ENCODE measurements around the gene CEBPZ. TPM values are rescaled to one million over a fixed set of nuclear protein-coding genes. Genes with fewer than 3 reads are reported as not detected.
"Not testable (repeated sequence)": the region's sequence is repeated elsewhere in the genome, so short reads cannot be mapped to it uniquely, and the experiment has no call there.

CEBPZ gene
- total and polyA plus RNA-seq, 3 experiments from 2014 or later = 31.1 to 104 (median 100) TPM

DNA sequence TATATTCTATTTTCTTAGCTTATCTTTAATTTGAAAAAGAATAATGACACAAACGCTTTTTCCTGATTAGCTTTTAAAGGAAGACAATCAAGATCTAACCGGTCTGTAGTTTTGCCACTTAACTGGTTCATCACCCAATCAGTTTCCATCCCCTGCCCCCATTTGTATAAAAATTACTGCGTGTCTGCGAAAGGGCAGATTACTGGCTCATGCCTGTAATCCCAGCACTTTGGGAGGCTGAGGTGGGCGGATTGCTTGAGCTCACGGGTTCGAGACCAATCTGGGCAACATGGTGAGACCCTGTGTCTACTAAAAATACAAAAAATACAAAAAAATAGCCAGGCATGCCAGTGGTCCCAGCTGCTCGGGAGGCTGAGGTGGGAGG, 32.7 kb downstream of the CEBPZ start:
- Mint-ChIP-seq H3K4me1 (peaks cover 40 to 57% (median 49%) of the 10 kb centered on the region in 3 donors), H3K27me3 (no peaks in the 10 kb centered on the region), H3K36me3 (peaks cover 7 to 46% (median 11%) of the 10 kb centered on the region in 3 donors), H3K27ac (peak overlapping the region in 4 of 8 donors; percentile 10 to 61 (median 36)), H3K9me3 (peaks cover 0 to 2% (median 0%) of the 10 kb centered on the region in 5 donors), H3K4me3 (peak overlapping the region in 6 of 7 donors; percentile 12 to 97 (median 56))
- Histone ChIP-seq H3K27me3 (ENCODE audit: insufficient read depth, low read length, poor library complexity, severe bottlenecking) (no peaks in the 10 kb centered on the region), H3K36me3 (ENCODE audit: insufficient read depth, low read length) (peaks cover 4% of the 10 kb centered on the region), H3K4me1 (ENCODE audit: insufficient read depth, low read length) (peaks cover 29% of the 10 kb centered on the region), H3K4me3 (ENCODE audit: low read length) (no peak overlapping the region), H3K9me3 (ENCODE audit: low read length) (no peaks in the 10 kb centered on the region), H3K27ac (ENCODE audit: low read depth, low read length) (no peak overlapping the region)
- CTCF ChIA-PET = interaction anchor here (0.6 to 1.2 kb wide), 2 partner anchors 8 to 43 kb away, joined by 3 read pairs; no protein-coding TSS in a partner anchor
- POLR2A ChIA-PET = interaction anchor here (0.6 to 1.3 kb wide), 2 partner anchors 33 to 44 kb away, joined by 4 to 5 read pairs; partner anchors contain the start of genes CEBPZ and NDUFAF7
- no peak for DNase-seq

- H3K4me1 ChIP-seq (ENCODE audit: insufficient read depth, low read length) = peaks cover 26% of the 10 kb centered on the region
- ChIA-PET POLR2A (interaction anchor here (0.6 to 1.3 kb wide), 2 partner anchors 35 to 39 kb away, joined by 3 to 6 read pairs; partner anchors contain the start of genes CEBPZ and NDUFAF7), CTCF (interaction anchor here (1.0 to 1.3 kb wide), 3 partner anchors 20 to 35 kb away, joined by 4 to 5 read pairs (median 5); partner anchors contain the start of genes CEBPZ and NDUFAF7)
- Mint-ChIP-seq H3K36me3 (peaks cover 0 to 27% (median 0%) of the 10 kb centered on the region in 3 donors), H3K4me1 (peaks cover 35 to 45% (median 41%) of the 10 kb centered on the region in 3 donors), H3K27me3 (peaks cover 0 to 2% of the 10 kb centered on the region in 2 donors), H3K27ac (peak within 1 kb of the TSS; percentile 78 to 100 (median 98)), H3K4me3 (peak within 1 kb of the TSS; percentile 89 to 99 (median 95)), H3K9me3 (no peaks in the 10 kb centered on the region)
- peak within 1 kb of the TSS; percentile 82 for H3K4me3 ChIP-seq (ENCODE audit: low read length)
- H3K27me3 ChIP-seq (ENCODE audit: insufficient read depth, low read length, poor library complexity, severe bottlenecking) = no peaks in the 10 kb centered on the region
- H3K9me3 ChIP-seq (ENCODE audit: low read length) = no peaks in the 10 kb centered on the region
- no peaks in the 10 kb centered on the region for H3K36me3 ChIP-seq (ENCODE audit: insufficient read depth, low read length)
- peak; percentile 86 to 95 (median 89) for DNase-seq
- H3K27ac ChIP-seq (ENCODE audit: low read depth, low read length) = peak within 1 kb of the TSS; percentile 82
Observed at GRCh38 chr2:37196320-37197195, 34.8 kb downstream of the CEBPZ start, which contains the start of gene CEBPZOS. Gene CEBPZOS, plus strand, starts transcription at chr2:37196496. Its CDS starts 3,209 bp downstream, at chr2:37199705.

DNA sequence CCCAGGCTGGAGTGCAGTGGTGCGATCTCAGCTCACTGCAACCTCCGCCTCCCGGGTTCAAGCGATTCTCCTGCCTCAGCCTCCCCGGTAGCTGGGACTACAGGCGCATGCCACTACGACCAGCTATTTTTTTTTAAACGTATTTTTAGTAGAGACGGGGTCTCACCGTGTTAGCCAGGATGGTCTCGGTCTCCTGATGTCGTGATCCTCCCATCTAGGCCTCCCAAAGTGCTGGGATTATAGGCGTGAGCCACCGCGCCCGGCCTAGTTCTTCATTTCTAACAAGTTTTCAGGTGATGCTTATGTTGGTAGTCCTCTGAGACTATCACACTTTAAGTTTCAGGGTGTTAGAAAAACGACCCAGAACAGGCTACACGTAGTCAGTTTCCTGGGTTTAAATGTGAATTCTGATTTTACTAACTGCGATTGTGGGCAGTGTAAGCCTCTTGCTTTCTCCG, 35.5 kb downstream of the CEBPZ start:
- peak overlapping the region; percentile 89 to 99 (median 95) for H3K4me3 Mint-ChIP-seq
- H3K4me3 ChIP-seq (ENCODE audit: low read length) = peak overlapping the region; percentile 82
- H3K9me3 ChIP-seq (ENCODE audit: low read length); POLR2A ChIA-PET; DNase-seq; H3K27me3 ChIP-seq (ENCODE audit: insufficient read depth, low read length, poor library complexity, severe bottlenecking); CTCF ChIA-PET; H3K9me3 Mint-ChIP-seq; H3K27me3 Mint-ChIP-seq; H3K36me3 ChIP-seq (ENCODE audit: insufficient read depth, low read length): not testable (repeated sequence)
- peak overlapping the region; percentile 82 for H3K27ac ChIP-seq (ENCODE audit: low read depth, low read length)
- peaks cover 26% of the 10 kb centered on the region for H3K4me1 ChIP-seq (ENCODE audit: insufficient read depth, low read length)
- H3K4me1 Mint-ChIP-seq = peaks cover 32 to 38% (median 34%) of the 10 kb centered on the region in 3 donors
- H3K36me3 Mint-ChIP-seq = peaks cover 0 to 22% (median 0%) of the 10 kb centered on the region in 3 donors
- H3K27ac Mint-ChIP-seq = peak overlapping the region; percentile 78 to 100 (median 98)

GRCh38 chr2:37192551-37192950, 38.8 kb downstream of the CEBPZ start:
- Histone ChIP-seq H3K27me3 (ENCODE audit: insufficient read depth, low read length, poor library complexity, severe bottlenecking) (no peaks in the 10 kb centered on the region), H3K9me3 (ENCODE audit: low read length) (no peaks in the 10 kb centered on the region), H3K36me3 (ENCODE audit: insufficient read depth, low read length) (no peaks in the 10 kb centered on the region), H3K4me1 (ENCODE audit: insufficient read depth, low read length) (peaks cover 7% of the 10 kb centered on the region), H3K27ac (ENCODE audit: low read depth, low read length) (no peak overlapping the region), H3K4me3 (ENCODE audit: low read length) (no peak overlapping the region)
- CTCF ChIA-PET = no interaction called here
- POLR2A ChIA-PET = no interaction called here
- H3K4me3 Mint-ChIP-seq = peak overlapping the region in 1 of 7 donors; percentile 7
- H3K36me3 Mint-ChIP-seq = peaks cover 0 to 9% (median 0%) of the 10 kb centered on the region in 3 donors
- peaks cover 12 to 14% (median 13%) of the 10 kb centered on the region in 3 donors for H3K4me1 Mint-ChIP-seq
- peaks cover 2 to 4% of the 10 kb centered on the region in 2 donors for H3K27me3 Mint-ChIP-seq
- H3K27ac Mint-ChIP-seq = no peak overlapping the region
- H3K9me3 Mint-ChIP-seq = no peaks in the 10 kb centered on the region
- DNase-seq = no peak

DNA sequence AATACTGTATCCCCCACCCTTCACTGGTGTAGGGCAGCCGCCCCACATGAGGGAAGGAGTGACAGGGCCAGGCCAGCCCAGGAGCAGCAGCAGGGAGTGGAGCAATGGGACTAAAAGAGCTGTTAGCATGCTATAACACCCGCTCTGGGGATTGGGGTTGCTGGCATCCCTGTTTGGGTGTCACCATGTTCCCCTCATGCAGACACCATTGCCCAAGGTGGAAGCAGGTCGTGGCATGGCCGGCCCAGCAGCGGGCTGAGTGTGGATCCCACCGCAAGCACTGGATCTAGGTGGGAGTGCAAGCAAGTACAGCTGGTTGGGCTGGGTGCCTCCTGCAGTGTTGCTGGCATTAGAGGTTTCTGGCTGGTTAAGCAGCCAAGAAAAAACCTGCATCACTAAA, 39.6 kb downstream of the CEBPZ start:
- Mint-ChIP-seq H3K36me3 (peaks cover 0 to 6% (median 0%) of the 10 kb centered on the region in 3 donors), H3K27ac (no peak overlapping the region), H3K27me3 (peaks cover 2 to 8% of the 10 kb centered on the region in 2 donors), H3K4me1 (peaks cover 4 to 7% (median 6%) of the 10 kb centered on the region in 3 donors), H3K4me3 (no peak overlapping the region), H3K9me3 (no peaks in the 10 kb centered on the region)
- Histone ChIP-seq H3K27me3 (ENCODE audit: insufficient read depth, low read length, poor library complexity, severe bottlenecking) (no peaks in the 10 kb centered on the region), H3K4me3 (ENCODE audit: low read length) (no peak overlapping the region), H3K4me1 (ENCODE audit: insufficient read depth, low read length) (no peaks in the 10 kb centered on the region), H3K36me3 (ENCODE audit: insufficient read depth, low read length) (no peaks in the 10 kb centered on the region), H3K27ac (ENCODE audit: low read depth, low read length) (no peak overlapping the region), H3K9me3 (ENCODE audit: low read length) (no peaks in the 10 kb centered on the region)
- CTCF ChIA-PET = no interaction called here
- DNase-seq = no peak
- POLR2A ChIA-PET = no interaction called here

DNA sequence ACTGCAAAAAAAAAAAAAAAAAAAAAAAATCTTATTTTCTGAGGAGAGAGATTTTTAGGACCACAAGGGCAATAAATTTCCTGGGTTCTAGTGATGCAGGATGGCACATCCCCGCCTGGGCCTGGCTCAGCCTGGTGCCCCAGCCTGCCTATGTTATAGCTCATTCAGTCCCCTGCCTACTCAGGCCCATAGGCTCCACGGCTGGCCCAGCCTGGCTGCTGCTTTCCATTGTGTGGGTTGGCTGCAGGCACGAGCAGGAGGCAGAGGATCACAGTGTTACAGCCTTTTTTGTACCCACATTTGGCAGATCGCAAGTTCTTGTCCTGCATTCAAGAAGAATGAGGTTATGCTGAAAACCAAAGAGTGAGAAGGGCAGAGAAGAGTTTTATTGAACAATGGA, 40.1 kb downstream of the CEBPZ start:
- H3K36me3 ChIP-seq (ENCODE audit: insufficient read depth, low read length) = no peaks in the 10 kb centered on the region
- H3K27me3 ChIP-seq (ENCODE audit: insufficient read depth, low read length, poor library complexity, severe bottlenecking) = no peaks in the 10 kb centered on the region
- no peak overlapping the region for H3K27ac ChIP-seq (ENCODE audit: low read depth, low read length)
- H3K4me3 ChIP-seq (ENCODE audit: low read length) = no peak overlapping the region
- CTCF ChIA-PET = interaction anchor here (1.1 kb wide), 1 partner anchor 10 kb away, joined by 3 read pairs; no protein-coding TSS in a partner anchor
- POLR2A ChIA-PET = no interaction called here
- Mint-ChIP-seq H3K4me1 (peaks cover 1 to 3% (median 3%) of the 10 kb centered on the region in 3 donors), H3K27ac (no peak overlapping the region), H3K4me3 (no peak overlapping the region), H3K27me3 (peaks cover 7 to 10% of the 10 kb centered on the region in 2 donors), H3K9me3 (no peaks in the 10 kb centered on the region), H3K36me3 (peaks cover 0 to 2% (median 0%) of the 10 kb centered on the region in 3 donors)
- DNase-seq = no peak
- no peaks in the 10 kb centered on the region for H3K4me1 ChIP-seq (ENCODE audit: insufficient read depth, low read length)
- no peaks in the 10 kb centered on the region for H3K9me3 ChIP-seq (ENCODE audit: low read length)

GRCh38 chr2:37190290-37190689, 41.1 kb downstream of the CEBPZ start:
- no peak overlapping the region for H3K27ac ChIP-seq (ENCODE audit: low read depth, low read length)
- Mint-ChIP-seq H3K36me3 (no peaks in the 10 kb centered on the region), H3K4me1 (no peaks in the 10 kb centered on the region), H3K9me3 (no peaks in the 10 kb centered on the region), H3K4me3 (peak overlapping the region in 1 of 7 donors; percentile 2), H3K27ac (no peak overlapping the region), H3K27me3 (peaks cover 11 to 16% of the 10 kb centered on the region in 2 donors)
- H3K27me3 ChIP-seq (ENCODE audit: insufficient read depth, low read length, poor library complexity, severe bottlenecking) = no peaks in the 10 kb centered on the region
- no peak overlapping the region for H3K4me3 ChIP-seq (ENCODE audit: low read length)
- POLR2A ChIA-PET = no interaction called here
- H3K36me3 ChIP-seq (ENCODE audit: insufficient read depth, low read length) = no peaks in the 10 kb centered on the region
- no peaks in the 10 kb centered on the region for H3K4me1 ChIP-seq (ENCODE audit: insufficient read depth, low read length)
- H3K9me3 ChIP-seq (ENCODE audit: low read length) = no peaks in the 10 kb centered on the region
- DNase-seq = no peak
- CTCF ChIA-PET = interaction anchor here (1.1 kb wide), 1 partner anchor 9 kb away, joined by 3 read pairs; no protein-coding TSS in a partner anchor

All from CD8-positive, alpha-beta memory T cell (primary cell).